GM12873 (cell line): ENCODE data around the gene FAM13C.

Experiments used
- TF ChIP-seq, protein P1 (sequence below): IDR thresholded peaks from 2 replicates; pipeline ENCODE4 v1.5.1; 2012; ENCODE audit warnings: low read depth, mild to moderate bottlenecking, moderate library complexity, low read length, control low read depth; ENCODE audit not compliant: insufficient read depth; ENCODE audit errors: missing control alignments

The FAM13C gene

GRCh38 chr10:59361663-59362143, 646 bp downstream of the FAM13C start:
- TF ChIP-seq, protein P1, sequence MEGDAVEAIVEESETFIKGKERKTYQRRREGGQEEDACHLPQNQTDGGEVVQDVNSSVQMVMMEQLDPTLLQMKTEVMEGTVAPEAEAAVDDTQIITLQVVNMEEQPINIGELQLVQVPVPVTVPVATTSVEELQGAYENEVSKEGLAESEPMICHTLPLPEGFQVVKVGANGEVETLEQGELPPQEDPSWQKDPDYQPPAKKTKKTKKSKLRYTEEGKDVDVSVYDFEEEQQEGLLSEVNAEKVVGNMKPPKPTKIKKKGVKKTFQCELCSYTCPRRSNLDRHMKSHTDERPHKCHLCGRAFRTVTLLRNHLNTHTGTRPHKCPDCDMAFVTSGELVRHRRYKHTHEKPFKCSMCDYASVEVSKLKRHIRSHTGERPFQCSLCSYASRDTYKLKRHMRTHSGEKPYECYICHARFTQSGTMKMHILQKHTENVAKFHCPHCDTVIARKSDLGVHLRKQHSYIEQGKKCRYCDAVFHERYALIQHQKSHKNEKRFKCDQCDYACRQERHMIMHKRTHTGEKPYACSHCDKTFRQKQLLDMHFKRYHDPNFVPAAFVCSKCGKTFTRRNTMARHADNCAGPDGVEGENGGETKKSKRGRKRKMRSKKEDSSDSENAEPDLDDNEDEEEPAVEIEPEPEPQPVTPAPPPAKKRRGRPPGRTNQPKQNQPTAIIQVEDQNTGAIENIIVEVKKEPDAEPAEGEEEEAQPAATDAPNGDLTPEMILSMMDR, result no peak

DNA sequence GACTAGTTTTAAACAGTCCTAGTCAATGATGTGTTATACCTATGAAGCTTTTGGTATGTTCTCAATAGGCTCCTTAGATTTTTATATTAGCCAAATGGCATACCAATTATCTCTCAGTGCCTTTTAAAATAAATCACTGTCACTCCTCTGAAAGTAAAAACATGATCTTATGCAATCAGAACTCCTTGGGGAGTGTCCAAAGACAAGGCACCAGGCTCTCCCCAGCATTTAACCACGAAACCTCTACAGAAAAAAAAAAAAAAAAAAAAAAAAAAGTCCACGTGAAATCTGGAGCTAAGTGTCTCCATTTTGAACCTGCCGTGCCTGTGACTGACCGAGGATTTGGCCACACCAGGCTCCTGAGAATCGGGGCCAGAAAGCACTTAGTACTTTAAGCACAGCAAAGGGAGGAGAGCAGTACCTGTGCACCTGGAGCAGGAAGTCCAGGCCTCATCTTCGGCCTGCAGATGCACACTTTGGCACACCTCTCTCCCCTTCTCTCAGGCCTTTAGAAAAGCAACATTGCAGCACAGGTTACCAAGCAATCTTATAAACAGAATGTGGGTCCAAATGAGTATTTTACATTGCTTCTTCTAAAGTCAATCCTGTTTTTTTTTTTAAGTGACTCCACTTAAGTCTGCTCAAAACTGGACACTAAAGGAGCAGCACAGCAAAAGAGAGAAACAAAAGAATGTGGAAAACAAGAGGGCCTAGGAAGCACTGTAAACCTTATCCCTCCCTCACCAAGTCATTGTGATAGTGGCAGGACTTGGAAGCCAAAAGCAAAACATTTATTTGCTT, 1.5 kb downstream of the FAM13C start:
- TF ChIP-seq, protein P1, result no peak

DNA sequence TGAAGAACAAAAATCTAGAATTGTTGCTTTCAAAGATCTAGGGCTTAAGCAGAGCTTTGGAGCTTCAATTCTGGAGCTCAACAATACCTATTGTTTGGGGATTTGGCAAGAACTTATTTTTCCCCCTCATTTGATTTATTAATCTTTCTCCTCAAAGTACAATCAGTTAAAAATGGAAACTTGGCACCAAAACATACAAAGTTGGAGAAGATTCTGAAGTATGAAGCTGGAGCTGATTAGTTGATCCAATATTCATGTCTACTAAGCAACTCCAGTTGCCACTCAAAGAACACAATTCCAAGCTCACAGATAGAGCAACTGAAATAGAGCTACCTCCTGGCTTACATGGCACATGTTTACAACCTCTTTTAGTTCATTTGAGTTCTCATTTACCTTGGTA, 3.8 kb downstream of the FAM13C start:
- TF ChIP-seq, protein P1, result no peak

DNA sequence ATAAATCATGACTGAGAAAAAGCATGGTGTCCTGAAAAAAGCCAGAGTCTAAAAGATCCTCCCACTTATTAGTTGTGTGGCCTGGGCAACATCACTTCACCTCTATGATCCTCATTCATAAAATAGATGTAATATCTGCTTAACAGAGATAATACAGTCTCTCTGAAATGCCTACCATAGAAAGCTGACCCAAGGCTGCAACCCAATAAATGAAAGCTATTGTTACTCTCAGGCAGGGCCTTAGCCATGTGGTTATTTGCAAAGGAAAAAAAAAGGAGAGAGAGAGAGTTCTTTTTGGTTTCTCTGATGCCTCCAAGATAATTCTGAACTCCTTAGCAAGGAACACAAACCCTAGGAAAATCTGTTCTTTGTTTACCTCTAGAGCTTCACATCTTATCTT, 7.9 kb downstream of the FAM13C start:
- TF ChIP-seq, protein P1, result no peak

- TF ChIP-seq, protein P1, result no peak
Measured at GRCh38 chr10:59350558-59350957, 11.8 kb downstream of the FAM13C start.

DNA sequence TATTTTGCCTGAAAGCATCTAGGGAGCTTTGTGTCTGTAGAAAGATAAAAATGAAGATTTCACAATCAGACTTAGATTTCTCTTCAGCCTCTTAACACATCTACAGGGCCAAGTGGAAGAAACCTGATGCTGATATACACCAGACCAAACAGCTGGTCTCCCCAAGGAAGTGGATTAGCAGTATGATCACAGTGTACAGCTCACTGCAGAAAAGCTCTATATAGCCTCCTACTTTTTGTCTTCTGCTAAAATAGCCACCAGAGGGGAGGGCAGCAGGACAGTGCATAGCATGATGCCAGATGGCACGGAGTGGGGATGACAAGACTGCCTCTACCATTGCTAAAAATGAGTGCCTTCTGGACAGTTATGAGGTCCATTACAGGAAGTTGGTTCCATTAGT, 16.0 kb downstream of the FAM13C start:
- TF ChIP-seq, protein P1, result no peak

DNA sequence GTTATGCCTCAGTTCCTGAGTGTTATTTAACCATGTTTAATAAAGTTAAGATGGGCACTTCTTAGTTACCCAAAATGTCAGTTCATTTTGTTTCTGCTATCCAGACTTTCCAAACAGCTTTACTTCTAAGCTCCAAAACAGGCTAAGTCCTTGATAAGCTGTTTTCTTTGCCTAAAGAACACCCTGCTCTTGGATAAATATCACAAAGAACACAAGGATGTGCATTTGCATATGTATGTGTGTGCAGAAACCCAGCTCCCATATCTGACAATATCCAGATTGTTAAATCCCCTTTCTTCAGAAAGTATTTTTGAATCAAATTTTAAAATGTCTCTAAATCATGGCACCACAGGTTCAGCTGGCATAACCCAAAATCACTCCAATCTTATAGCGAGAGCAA, 19.6 kb downstream of the FAM13C start:
- TF ChIP-seq, protein P1, result no peak
